GM12892 (cell line): ENCODE measurements around the gene RAB9A.

Experiments used
- POLR2A ChIP-seq: IDR thresholded peaks from 2 replicates; pipeline ENCODE4 v1.6.1; 2011; ENCODE audit warnings: low read depth, low read length, control low read depth
- POLR2AphosphoS5 ChIP-seq: IDR thresholded peaks from 2 replicates; pipeline ENCODE4 v1.6.1; 2011; ENCODE audit warnings: low read depth, low read length, control low read depth

GRCh38 chrX:13685126-13685763 lies 3.7 kb upstream of the RAB9A start:
- no peak for TF ChIP-seq POLR2A
- TF ChIP-seq POLR2AphosphoS5 = no peak
